HG03342 (cell line): ENCODE results near the gene PHF21B.
"Not testable (repeated sequence)": the region's sequence is repeated elsewhere in the genome, so short reads cannot be mapped to it uniquely, and the experiment has no call there.

Experiments
- ATAC-seq: cut with Tn5 transposase; IDR thresholded peaks from one replicate; pipeline ENCODE4 v1.9.1; 2021; ENCODE audit warnings: mild to moderate bottlenecking, moderate library complexity; ENCODE audit not compliant: unreplicated experiment

PHF21B gene

GRCh38 chr22:45009606-45010531, at the start of gene PHF21B:
PHF21B (minus strand) TSS chr22:45010005; CDS start chr22:45009549, 456 bp downstream.
- no peak for ATAC-seq

- ATAC-seq, result no peak
These were observed 49.5 kb upstream of the PHF21B start for GRCh38 chr22:45059296-45059695.

- no peak for ATAC-seq
These were observed 48.8 kb upstream of the PHF21B start for GRCh38 chr22:45058622-45058912.

GRCh38 chr22:45055936-45056335, 46.1 kb upstream of the PHF21B start:
- no peak for ATAC-seq

- no peak for ATAC-seq
These were observed 43.8 kb upstream of the PHF21B start for GRCh38 chr22:45053571-45053970.

GRCh38 chr22:45053094-45053493, 43.3 kb upstream of the PHF21B start:
- no peak for ATAC-seq

- ATAC-seq, result not testable (repeated sequence)
These were observed 42.9 kb upstream of the PHF21B start for GRCh38 chr22:45052665-45053064.

GRCh38 chr22:45051946-45052345, 42.1 kb upstream of the PHF21B start:
- ATAC-seq, result no peak

- no peak for ATAC-seq
These were observed 41.6 kb upstream of the PHF21B start for GRCh38 chr22:45051419-45051818.

- no peak for ATAC-seq
These were observed 37.5 kb upstream of the PHF21B start for GRCh38 chr22:45047260-45047659.

- ATAC-seq, result no peak
These were observed 35.4 kb upstream of the PHF21B start for GRCh38 chr22:45045208-45045607.

GRCh38 chr22:45042263-45042662, 32.5 kb upstream of the PHF21B start:
- ATAC-seq, result no peak

- no peak for ATAC-seq
These were observed 29.3 kb upstream of the PHF21B start for GRCh38 chr22:45039133-45039532.

GRCh38 chr22:45036154-45036553, 26.3 kb upstream of the PHF21B start:
- no peak for ATAC-seq

GRCh38 chr22:45034821-45035220, 25.0 kb upstream of the PHF21B start:
- ATAC-seq, result no peak

GRCh38 chr22:45034156-45034555, 24.4 kb upstream of the PHF21B start:
- no peak for ATAC-seq

- no peak for ATAC-seq
These were observed 23.3 kb upstream of the PHF21B start for GRCh38 chr22:45033136-45033535.

GRCh38 chr22:45031629-45032403, 22.0 kb upstream of the PHF21B start:
- no peak for ATAC-seq

- ATAC-seq, result no peak
These were observed 19.7 kb upstream of the PHF21B start for GRCh38 chr22:45029501-45029900.

- no peak for ATAC-seq
These were observed 16.7 kb upstream of the PHF21B start for GRCh38 chr22:45026511-45026910.

- ATAC-seq, result no peak
These were observed 13.6 kb upstream of the PHF21B start for GRCh38 chr22:45023431-45023830.
